Activated CD4-positive, alpha-beta T cell treated with anti-CD3 and anti-CD28 coated beads, Interleukin-2, amount 50 U/mL, for 48 hours (primary cell): ENCODE results near the gene PSMB11.
"Not testable (repeated sequence)": the region's sequence is repeated elsewhere in the genome, so short reads cannot be mapped to it uniquely, and the experiment has no call there.

Experiments used
- DNase-seq, 2 experiments: peaks; one replicate each; pipeline ENCODE4 v3.0.0-alpha.2; 2020

Gene PSMB11

GRCh38 chr14:23042162-23042965 lies at the start of gene PSMB11:
PSMB11 (plus strand) TSS chr14:23042212; CDS start chr14:23042226, 14 bp downstream.
- DNase-seq, result no peak

- DNase-seq, result no peak
These were observed 48.5 kb upstream of the PSMB11 start for GRCh38 chr14:22993517-22993916.

GRCh38 chr14:22994762-22995275 lies 47.2 kb upstream of the PSMB11 start:
- DNase-seq, result peak in 1 of 2 experiments; percentile 24

GRCh38 chr14:22995889-22996625 lies 46.0 kb upstream of the PSMB11 start:
- DNase-seq, result no peak

- DNase-seq, result no peak
These were observed 45.0 kb upstream of the PSMB11 start for GRCh38 chr14:22996768-22997654.

GRCh38 chr14:22997676-22998323 lies 44.2 kb upstream of the PSMB11 start:
- DNase-seq, result no peak

GRCh38 chr14:22998329-22999012 lies 43.5 kb upstream of the PSMB11 start:
- no peak for DNase-seq

- DNase-seq, result no peak
These were observed 41.2 kb upstream of the PSMB11 start for GRCh38 chr14:23000860-23001259.

GRCh38 chr14:23002592-23002991 lies 39.4 kb upstream of the PSMB11 start:
- DNase-seq, result no peak

GRCh38 chr14:23004274-23004673 lies 37.7 kb upstream of the PSMB11 start:
- DNase-seq, result not testable (repeated sequence)

GRCh38 chr14:23005451-23006187 lies 36.4 kb upstream of the PSMB11 start:
- DNase-seq, result no peak

- no peak for DNase-seq
These were observed 35.9 kb upstream of the PSMB11 start for GRCh38 chr14:23006188-23006534.

- DNase-seq, result peak; percentile 96 to 97
These were observed 35.2 kb upstream of the PSMB11 start for GRCh38 chr14:23006544-23007419.

GRCh38 chr14:23008831-23009230 lies 33.2 kb upstream of the PSMB11 start:
- no peak for DNase-seq

- DNase-seq, result no peak
These were observed 32.5 kb upstream of the PSMB11 start for GRCh38 chr14:23009483-23009938.

GRCh38 chr14:23009939-23010726 lies 31.9 kb upstream of the PSMB11 start, which contains the start of gene C14orf93:
C14orf93 (minus strand) TSS chr14:23010143; CDS start chr14:22999023, 11,120 bp downstream.
- peak; percentile 86 to 89 for DNase-seq

- DNase-seq, result no peak
These were observed 28.8 kb upstream of the PSMB11 start for GRCh38 chr14:23013054-23013748.

GRCh38 chr14:23013749-23014054 lies 28.3 kb upstream of the PSMB11 start:
- not testable (repeated sequence) for DNase-seq
